ENCODE results near the gene SEH1L. TPM values are rescaled to one million over a fixed set of nuclear protein-coding genes. Genes with fewer than 3 reads are reported as not detected.
A peak's percentile ranks its signal among the peaks of the same experiment; 100 is the strongest.

Gene SEH1L
- total and polyA plus RNA-seq, 4 donors: 24.2 to 43.8 (median 26.4) TPM

GRCh38 chr18:12990123-12990475 is 42.3 kb downstream of the SEH1L start:
- 34 to 39% methylated on average over 2 of the region's 2 CpGs for WGBS, 2 donors
- Histone ChIP-seq H3K9me3 (ENCODE audit: control insufficient read depth in 4 of 4, insufficient read depth in 3 of 4, low read length in 3 of 4) (no peaks in the 10 kb centered on the region), H3K4me1 (ENCODE audit: control insufficient read depth in 5 of 5, insufficient read depth in 5 of 5, low read length in 5 of 5) (peaks cover 2 to 22% (median 10%) of the 10 kb centered on the region in 5 donors), H3K27ac (ENCODE audit: low read depth in 1 of 2, low read length in 1 of 2) (no peak overlapping the region), H3K9ac (ENCODE audit: insufficient read depth in 1 of 2, low read length in 2 of 2) (no peak overlapping the region), H3K36me3 (ENCODE audit: control insufficient read depth in 4 of 4, insufficient read depth in 4 of 4, low read length in 4 of 4) (peaks cover 0 to 7% (median 2%) of the 10 kb centered on the region in 4 donors), H3K27me3 (ENCODE audit: control insufficient read depth in 3 of 3, insufficient read depth in 3 of 3, low read length in 2 of 3) (no peaks in the 10 kb centered on the region), H3K4me3 (no peak overlapping the region)
- TF ChIP-seq, protein P1, sequence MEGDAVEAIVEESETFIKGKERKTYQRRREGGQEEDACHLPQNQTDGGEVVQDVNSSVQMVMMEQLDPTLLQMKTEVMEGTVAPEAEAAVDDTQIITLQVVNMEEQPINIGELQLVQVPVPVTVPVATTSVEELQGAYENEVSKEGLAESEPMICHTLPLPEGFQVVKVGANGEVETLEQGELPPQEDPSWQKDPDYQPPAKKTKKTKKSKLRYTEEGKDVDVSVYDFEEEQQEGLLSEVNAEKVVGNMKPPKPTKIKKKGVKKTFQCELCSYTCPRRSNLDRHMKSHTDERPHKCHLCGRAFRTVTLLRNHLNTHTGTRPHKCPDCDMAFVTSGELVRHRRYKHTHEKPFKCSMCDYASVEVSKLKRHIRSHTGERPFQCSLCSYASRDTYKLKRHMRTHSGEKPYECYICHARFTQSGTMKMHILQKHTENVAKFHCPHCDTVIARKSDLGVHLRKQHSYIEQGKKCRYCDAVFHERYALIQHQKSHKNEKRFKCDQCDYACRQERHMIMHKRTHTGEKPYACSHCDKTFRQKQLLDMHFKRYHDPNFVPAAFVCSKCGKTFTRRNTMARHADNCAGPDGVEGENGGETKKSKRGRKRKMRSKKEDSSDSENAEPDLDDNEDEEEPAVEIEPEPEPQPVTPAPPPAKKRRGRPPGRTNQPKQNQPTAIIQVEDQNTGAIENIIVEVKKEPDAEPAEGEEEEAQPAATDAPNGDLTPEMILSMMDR (IDR thresholded peaks at IDR 0.05; ENCODE audit: control extremely low read depth, extremely low read depth): no peak
- DNase-seq: peak in 1 of 3 donors; percentile 4
- ATAC-seq (ENCODE audit: insufficient read depth, low FRiP score): no peak

DNA sequence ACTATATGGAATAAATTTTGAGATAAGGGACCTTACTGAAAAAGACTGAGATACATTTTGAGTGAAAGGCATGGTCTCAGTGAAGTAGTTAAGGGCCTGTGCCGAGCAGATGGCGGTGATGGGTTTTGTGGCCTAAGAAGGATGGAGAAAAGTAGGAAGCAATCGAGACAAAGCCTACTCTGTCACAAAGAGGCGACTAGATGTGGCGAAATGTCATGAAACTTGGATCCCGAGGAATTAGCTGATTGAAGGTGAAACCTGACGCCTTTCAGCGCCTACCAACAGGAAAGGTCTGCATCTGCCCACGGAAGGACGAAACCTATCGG is 42.8 kb downstream of the SEH1L start:
- no peak for ATAC-seq (ENCODE audit: insufficient read depth, low FRiP score)
- no peak for DNase-seq
- H3K9ac ChIP-seq (ENCODE audit: insufficient read depth in 1 of 2, low read length in 2 of 2): peak overlapping the region in 1 of 2 donors; percentile 63
- H3K9me3 ChIP-seq (ENCODE audit: control insufficient read depth in 4 of 4, insufficient read depth in 3 of 4, low read length in 3 of 4): peaks cover 0 to 2% (median 0%) of the 10 kb centered on the region in 4 donors
- peak overlapping the region; percentile 25 to 78 for H3K27ac ChIP-seq (ENCODE audit: low read depth in 1 of 2, low read length in 1 of 2)
- no peaks in the 10 kb centered on the region for H3K27me3 ChIP-seq (ENCODE audit: control insufficient read depth in 3 of 3, insufficient read depth in 3 of 3, low read length in 2 of 3)
- peak overlapping the region; percentile 57 for H3K4me3 ChIP-seq
- H3K4me1 ChIP-seq (ENCODE audit: control insufficient read depth in 5 of 5, insufficient read depth in 5 of 5, low read length in 5 of 5): peaks cover 2 to 22% (median 10%) of the 10 kb centered on the region in 5 donors
- TF ChIP-seq, protein P1 (IDR thresholded peaks at IDR 0.05; ENCODE audit: control extremely low read depth, extremely low read depth): no peak
- 2 to 5% methylated on average over 11 of the region's 11 CpGs for WGBS, 2 donors
- peaks cover 0 to 6% (median 0%) of the 10 kb centered on the region in 4 donors for H3K36me3 ChIP-seq (ENCODE audit: control insufficient read depth in 4 of 4, insufficient read depth in 4 of 4, low read length in 4 of 4)

DNA sequence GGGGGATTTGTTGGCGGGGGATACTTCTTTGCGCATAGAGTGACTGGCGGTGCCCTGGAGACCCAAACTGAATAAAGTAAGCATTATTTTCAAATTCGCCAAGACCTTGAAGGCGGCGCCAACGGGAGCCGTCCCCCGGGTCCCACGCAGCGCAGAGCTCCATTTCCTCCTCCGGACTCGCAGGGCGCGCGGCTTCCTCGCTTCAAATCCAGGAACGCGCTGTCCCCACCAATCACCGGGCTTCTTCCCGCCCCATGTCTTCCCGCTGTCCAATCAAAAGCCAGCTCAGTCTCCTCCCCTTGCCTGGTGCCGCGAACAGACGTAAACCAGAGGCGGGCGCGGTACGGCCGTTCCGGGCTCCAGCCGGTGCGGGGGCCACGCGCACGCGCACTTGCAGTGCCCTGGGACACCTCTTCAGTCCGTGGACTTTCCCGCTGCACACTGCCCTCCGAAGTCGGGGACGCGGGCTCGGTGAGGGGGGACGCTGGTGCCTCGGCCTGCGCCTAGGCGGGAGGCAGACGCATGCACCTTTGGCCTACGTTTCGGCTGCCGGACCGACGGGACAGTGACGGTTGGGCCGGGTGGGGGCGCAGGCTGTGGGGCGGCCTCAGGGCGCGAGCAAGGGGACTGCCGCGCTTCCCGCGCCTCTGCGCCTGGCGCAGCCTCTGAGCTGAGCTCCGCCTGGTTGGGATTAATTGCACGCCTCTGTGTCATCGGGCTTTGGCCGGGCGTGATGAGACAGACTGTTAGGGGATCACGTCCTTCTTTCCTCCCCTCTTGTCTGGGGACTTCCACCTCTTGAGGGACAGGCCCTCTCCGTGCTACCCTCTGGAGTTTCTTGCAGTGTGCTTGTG is 43.4 kb downstream of the SEH1L start, which contains the start of gene CEP192:
TSS of gene CEP192 (plus strand) at position 396 of the 854 bp plus-strand sequence. CDS start 8,063 bp downstream, outside the sequence.
- Histone ChIP-seq H3K9me3 (ENCODE audit: control insufficient read depth in 4 of 4, insufficient read depth in 3 of 4, low read length in 3 of 4) (peaks cover 0 to 2% (median 0%) of the 10 kb centered on the region in 4 donors), H3K4me1 (ENCODE audit: control insufficient read depth in 5 of 5, insufficient read depth in 5 of 5, low read length in 5 of 5) (peaks cover 2 to 22% (median 10%) of the 10 kb centered on the region in 5 donors), H3K27me3 (ENCODE audit: control insufficient read depth in 3 of 3, insufficient read depth in 3 of 3, low read length in 2 of 3) (no peaks in the 10 kb centered on the region), H3K9ac (ENCODE audit: insufficient read depth in 1 of 2, low read length in 2 of 2) (peak within 1 kb of the TSS; percentile 55 to 89), H3K4me3 (peak within 1 kb of the TSS; percentile 89), H3K36me3 (ENCODE audit: control insufficient read depth in 4 of 4, insufficient read depth in 4 of 4, low read length in 4 of 4) (peaks cover 0 to 6% (median 0%) of the 10 kb centered on the region in 4 donors), H3K27ac (ENCODE audit: low read depth in 1 of 2, low read length in 1 of 2) (peak within 1 kb of the TSS; percentile 91 to 97)
- DNase-seq (peak; percentile 99), ATAC-seq (ENCODE audit: insufficient read depth, low FRiP score) (peak; percentile 98)
- WGBS, 2 donors: 0% methylated on average over 68 to 73 of the region's 73 CpGs
- TF ChIP-seq, protein P1 (IDR thresholded peaks at IDR 0.05; ENCODE audit: control extremely low read depth, extremely low read depth): no peak
